ENCODE measurements around the gene NEK6.

DNA sequence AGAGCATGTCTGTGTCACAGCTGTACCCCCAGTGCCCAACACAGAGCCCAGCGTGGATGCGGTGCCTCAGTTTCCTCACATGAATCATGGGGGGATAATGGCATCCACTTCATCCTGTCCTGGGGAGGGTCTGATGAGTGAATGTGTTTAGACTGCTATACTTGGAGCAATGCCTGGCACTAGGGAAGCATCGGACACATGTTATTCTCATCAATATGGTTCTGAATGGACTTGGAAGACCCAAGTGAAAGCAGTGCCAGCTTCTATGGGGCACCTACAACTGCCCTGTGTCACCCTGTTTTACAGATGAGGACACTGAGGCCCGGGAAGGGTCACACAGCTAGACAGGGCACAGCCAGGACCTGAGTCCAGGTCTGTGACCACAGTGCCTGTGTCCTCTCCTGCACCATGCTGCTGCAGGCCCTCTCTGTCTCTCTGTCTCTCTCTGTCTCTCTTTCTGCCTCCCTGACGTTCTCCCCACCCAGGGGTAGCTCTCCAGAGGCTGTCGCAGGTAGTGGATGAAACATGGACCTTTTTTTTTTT is 42.3 kb upstream of the NEK6 start:
- no peak for TF ChIP-seq POLR2A (IDR thresholded peaks at IDR 0.05)
- TF ChIP-seq, protein P1, sequence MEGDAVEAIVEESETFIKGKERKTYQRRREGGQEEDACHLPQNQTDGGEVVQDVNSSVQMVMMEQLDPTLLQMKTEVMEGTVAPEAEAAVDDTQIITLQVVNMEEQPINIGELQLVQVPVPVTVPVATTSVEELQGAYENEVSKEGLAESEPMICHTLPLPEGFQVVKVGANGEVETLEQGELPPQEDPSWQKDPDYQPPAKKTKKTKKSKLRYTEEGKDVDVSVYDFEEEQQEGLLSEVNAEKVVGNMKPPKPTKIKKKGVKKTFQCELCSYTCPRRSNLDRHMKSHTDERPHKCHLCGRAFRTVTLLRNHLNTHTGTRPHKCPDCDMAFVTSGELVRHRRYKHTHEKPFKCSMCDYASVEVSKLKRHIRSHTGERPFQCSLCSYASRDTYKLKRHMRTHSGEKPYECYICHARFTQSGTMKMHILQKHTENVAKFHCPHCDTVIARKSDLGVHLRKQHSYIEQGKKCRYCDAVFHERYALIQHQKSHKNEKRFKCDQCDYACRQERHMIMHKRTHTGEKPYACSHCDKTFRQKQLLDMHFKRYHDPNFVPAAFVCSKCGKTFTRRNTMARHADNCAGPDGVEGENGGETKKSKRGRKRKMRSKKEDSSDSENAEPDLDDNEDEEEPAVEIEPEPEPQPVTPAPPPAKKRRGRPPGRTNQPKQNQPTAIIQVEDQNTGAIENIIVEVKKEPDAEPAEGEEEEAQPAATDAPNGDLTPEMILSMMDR (IDR thresholded peaks at IDR 0.05): no peak
- TF ChIP-seq EP300 (IDR thresholded peaks at IDR 0.05): no peak
